Measurements from ENCODE around the gene XPO6.

GRCh38 chr16:28172336-28172735, 39.4 kb downstream of the XPO6 start:
- TF ChIP-seq POLR2A (IDR thresholded peaks at IDR 0.05) (no peak), CTCF (IDR thresholded peaks at IDR 0.05) (no peak)
